ENCODE data around the gene MYO9A. TPM values are rescaled to one million over a fixed set of nuclear protein-coding genes. Genes with fewer than 3 reads are reported as not detected.

Gene MYO9A
- total RNA-seq, 1 experiment from 2014 or later: 23.0 TPM

- ATAC-seq (no peak), DNase-seq (ENCODE audit: low read depth, low spot score) (no peak)
- no TSS peak for BruUV-seq (replicated peaks)
- H2AFZ ChIP-seq (ENCODE audit: low read depth, low read length, poor library complexity, severe bottlenecking): no peak overlapping the region
- H3K4me3 ChIP-seq (replicated peaks in 1 of 2; ENCODE audit: low read depth in 1 of 2, low read length in 2 of 2): no peak overlapping the region
- H3K27ac ChIP-seq (ENCODE audit: low read depth, low read length): no peak overlapping the region
- H3K27me3 ChIP-seq (ENCODE audit: insufficient read depth, low read length): no peaks in the 10 kb centered on the region
- H3K9me2 ChIP-seq (ENCODE audit: insufficient read depth): no peaks in the 10 kb centered on the region
- no peak overlapping the region for H3K9ac ChIP-seq (ENCODE audit: low read length)
- H3K36me3 ChIP-seq (ENCODE audit: control insufficient read depth in 1 of 2, insufficient read depth in 2 of 2, low read length in 2 of 2): no peaks in the 10 kb centered on the region
- intact Hi-C loops (cut with micrococcal nuclease): no loop called here
- no peak for TF ChIP-seq EZH2phosphoT487 (IDR thresholded peaks at IDR 0.05; ENCODE audit: borderline replicate concordance)
- TF ChIP-seq SIN3A (IDR thresholded peaks at IDR 0.05; ENCODE audit: low read depth): no peak
- no peak for TF ChIP-seq SP1 (IDR thresholded peaks at IDR 0.05; ENCODE audit: low read depth)
- TF ChIP-seq ZBTB33 (IDR thresholded peaks at IDR 0.05; ENCODE audit: extremely low read depth, insufficient replicate concordance, low read length): no peak
- no peaks in the 10 kb centered on the region for H3K9me3 ChIP-seq (ENCODE audit: control insufficient read depth in 1 of 2, insufficient read depth in 1 of 2, low read depth in 1 of 2, low read length in 2 of 2)
- ChIA-PET CTCF (interaction anchor here (1.6 to 4.0 kb wide), 3 partner anchors 9 to 46 kb away, joined by 5 to 28 read pairs (median 23); no protein-coding TSS in a partner anchor), RAD21 (ENCODE audit: low non-redundant PET in 1 of 2, low total read pairs in 2 of 2, uncharacterized antibody in 2 of 2, unreplicated experiment in 2 of 2) (no interaction called here), POLR2A (no interaction called here)
- peaks cover 30 to 33% of the 10 kb centered on the region in 2 experiments for H3K4me1 ChIP-seq (ENCODE audit: control insufficient read depth in 1 of 2, insufficient read depth in 2 of 2, low read length in 2 of 2)
- H3K79me2 ChIP-seq (ENCODE audit: insufficient read depth, low read length): no peaks in the 10 kb centered on the region
- H3K4me2 ChIP-seq (ENCODE audit: low read length): peak overlapping the region; percentile 59
- no peaks in the 10 kb centered on the region for H4K20me1 ChIP-seq (ENCODE audit: insufficient read depth)
Measured at GRCh38 chr15:71789616-71790015, 328.3 kb downstream of the MYO9A start.

GRCh38 chr15:71788646-71789579 lies 329.0 kb downstream of the MYO9A start:
- Histone ChIP-seq H3K79me2 (ENCODE audit: insufficient read depth, low read length) (no peaks in the 10 kb centered on the region), H3K9me3 (ENCODE audit: control insufficient read depth in 1 of 2, insufficient read depth in 1 of 2, low read depth in 1 of 2, low read length in 2 of 2) (no peaks in the 10 kb centered on the region), H3K4me3 (replicated peaks in 1 of 2; ENCODE audit: low read depth in 1 of 2, low read length in 2 of 2) (no peak overlapping the region), H3K9ac (ENCODE audit: low read length) (no peak overlapping the region), H2AFZ (ENCODE audit: low read depth, low read length, poor library complexity, severe bottlenecking) (no peak overlapping the region), H3K27me3 (ENCODE audit: insufficient read depth, low read length) (no peaks in the 10 kb centered on the region), H3K36me3 (ENCODE audit: control insufficient read depth in 1 of 2, insufficient read depth in 2 of 2, low read length in 2 of 2) (no peaks in the 10 kb centered on the region), H3K27ac (ENCODE audit: low read depth, low read length) (no peak overlapping the region), H4K20me1 (ENCODE audit: insufficient read depth) (no peaks in the 10 kb centered on the region), H3K9me2 (ENCODE audit: insufficient read depth) (no peaks in the 10 kb centered on the region), H3K4me1 (ENCODE audit: control insufficient read depth in 1 of 2, insufficient read depth in 2 of 2, low read length in 2 of 2) (peaks cover 30 to 33% of the 10 kb centered on the region in 2 experiments), H3K4me2 (ENCODE audit: low read length) (no peak overlapping the region)
- no peak for ATAC-seq
- no TSS peak for BruUV-seq (replicated peaks)
- CTCF ChIA-PET: interaction anchor here (1.6 to 4.0 kb wide), 2 partner anchors 9 to 45 kb away, joined by 5 to 23 read pairs; no protein-coding TSS in a partner anchor
- RAD21 ChIA-PET (ENCODE audit: low non-redundant PET in 1 of 2, low total read pairs in 2 of 2, uncharacterized antibody in 2 of 2, unreplicated experiment in 2 of 2): no interaction called here
- no peak for DNase-seq (ENCODE audit: low read depth, low spot score)
- POLR2A ChIA-PET: interaction anchor here (0.5 kb wide), 1 partner anchor 161 kb away, joined by 3 read pairs; no protein-coding TSS in a partner anchor
- intact Hi-C loops (cut with micrococcal nuclease): no loop called here
- TF ChIP-seq TCF7L2 (IDR thresholded peaks at IDR 0.05; ENCODE audit: borderline replicate concordance, extremely low read depth, insufficient read depth, insufficient read length) (no peak), RAD21 (IDR thresholded peaks at IDR 0.05; ENCODE audit: low read depth) (no peak), JUND (IDR thresholded peaks at IDR 0.05) (no peak), POLR2A (IDR thresholded peaks at IDR 0.05; ENCODE audit: borderline replicate concordance, extremely low read depth, insufficient read depth, insufficient read length) (no peak), CEBPB (IDR thresholded peaks at IDR 0.05; ENCODE audit: low read depth) (no peak), EZH2 (IDR thresholded peaks at IDR 0.05) (no peak), SP1 (IDR thresholded peaks at IDR 0.05; ENCODE audit: low read depth) (no peak), ZNF274 (IDR thresholded peaks at IDR 0.05; ENCODE audit: low read depth, low read length) (no peak), ZFX (IDR thresholded peaks at IDR 0.05) (no peak), EGR1 (IDR thresholded peaks at IDR 0.05; ENCODE audit: low read depth) (no peak), ATF3 (IDR thresholded peaks at IDR 0.05) (no peak), EZH2phosphoT487 (IDR thresholded peaks at IDR 0.05; ENCODE audit: borderline replicate concordance) (no peak), CTCF (IDR thresholded peaks at IDR 0.05 in 2 of 3, conservative IDR thresholded peaks at IDR 0.05 in 1 of 3; ENCODE audit: borderline replicate concordance in 1 of 3, insufficient read depth in 1 of 3, low read depth in 2 of 3, low read length in 2 of 3) (no peak)
